ENCODE results near the gene FAM32A. TPM values are rescaled to one million over a fixed set of nuclear protein-coding genes. Genes with fewer than 3 reads are reported as not detected.

Gene FAM32A
- total and polyA plus RNA-seq, 2 donors (not counting 1 experiment from before 2014, with no cell fraction given) = 106 to 141 TPM

DNA sequence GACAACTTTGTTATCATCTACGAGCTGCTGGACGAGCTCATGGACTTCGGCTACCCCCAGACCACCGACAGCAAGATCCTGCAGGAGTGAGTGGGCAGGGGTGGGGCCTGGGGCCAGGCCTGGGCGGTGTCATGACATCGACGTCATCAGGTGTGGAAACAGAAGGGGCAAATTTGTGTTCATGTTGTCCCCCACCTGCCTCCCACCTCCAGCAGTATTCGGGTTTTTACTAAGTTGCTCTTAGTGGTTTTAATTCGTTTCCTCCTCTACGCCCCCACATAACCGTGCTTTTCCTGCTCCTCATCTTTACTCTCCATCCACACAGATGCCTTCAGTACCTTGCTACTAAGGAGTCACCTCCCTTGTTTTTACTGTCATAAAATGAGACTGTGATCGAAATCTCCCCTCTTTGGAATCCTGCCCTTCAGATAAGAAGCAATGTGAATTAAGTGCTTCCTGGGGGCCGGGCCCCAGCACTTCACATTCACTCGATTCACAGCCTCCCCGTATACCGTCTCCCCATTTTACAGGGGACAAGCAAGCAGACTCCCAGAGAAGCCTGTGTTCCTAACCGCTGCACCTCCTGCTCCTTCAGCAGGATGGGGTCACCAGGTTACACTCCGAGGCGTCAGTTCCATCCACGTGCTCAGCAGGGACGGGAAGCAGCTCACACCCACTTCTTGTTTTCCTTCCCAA, 23.0 kb downstream of the FAM32A start:
- no peaks in the 10 kb centered on the region for H3K27me3 ChIP-seq (ENCODE audit: control insufficient read depth, insufficient read depth, low read length)
- H3K4me2 ChIP-seq (ENCODE audit: extremely low read depth, insufficient read depth, low read length) = no peak overlapping the region
- peaks cover 49% of the 10 kb centered on the region for H3K79me2 ChIP-seq (ENCODE audit: control insufficient read depth, insufficient read depth, low read length)
- no peak overlapping the region for H2AFZ ChIP-seq (ENCODE audit: low read length)
- no peaks in the 10 kb centered on the region for H3K4me1 ChIP-seq (ENCODE audit: control insufficient read depth, extremely low read depth, insufficient read depth, low read length)
- H4K20me1 ChIP-seq (ENCODE audit: control insufficient read depth, extremely low read depth, insufficient read depth, low read length) = no peaks in the 10 kb centered on the region
- H3K9ac ChIP-seq (ENCODE audit: insufficient read depth, low read length) = no peak overlapping the region
- H3K36me3 ChIP-seq (ENCODE audit: control insufficient read depth, insufficient read depth, low read length) = peaks cover 44% of the 10 kb centered on the region
- no peaks in the 10 kb centered on the region for H3K9me3 ChIP-seq (ENCODE audit: control insufficient read depth, insufficient read depth, low read depth, low read length)
- no peak overlapping the region for H3K4me3 ChIP-seq (replicated peaks in 1 of 4; ENCODE audit: control extremely low read depth in 1 of 4, insufficient read depth in 1 of 4, low read depth in 3 of 4, low read length in 4 of 4)
- DNase-seq (ENCODE audit: low read depth in 2 of 2) = no peak
- TF ChIP-seq EZH2 (IDR thresholded peaks at IDR 0.05; ENCODE audit: low read length, missing control alignments) = no peak
- H3K27ac ChIP-seq (ENCODE audit: insufficient read depth, low read length) = no peak overlapping the region

DNA sequence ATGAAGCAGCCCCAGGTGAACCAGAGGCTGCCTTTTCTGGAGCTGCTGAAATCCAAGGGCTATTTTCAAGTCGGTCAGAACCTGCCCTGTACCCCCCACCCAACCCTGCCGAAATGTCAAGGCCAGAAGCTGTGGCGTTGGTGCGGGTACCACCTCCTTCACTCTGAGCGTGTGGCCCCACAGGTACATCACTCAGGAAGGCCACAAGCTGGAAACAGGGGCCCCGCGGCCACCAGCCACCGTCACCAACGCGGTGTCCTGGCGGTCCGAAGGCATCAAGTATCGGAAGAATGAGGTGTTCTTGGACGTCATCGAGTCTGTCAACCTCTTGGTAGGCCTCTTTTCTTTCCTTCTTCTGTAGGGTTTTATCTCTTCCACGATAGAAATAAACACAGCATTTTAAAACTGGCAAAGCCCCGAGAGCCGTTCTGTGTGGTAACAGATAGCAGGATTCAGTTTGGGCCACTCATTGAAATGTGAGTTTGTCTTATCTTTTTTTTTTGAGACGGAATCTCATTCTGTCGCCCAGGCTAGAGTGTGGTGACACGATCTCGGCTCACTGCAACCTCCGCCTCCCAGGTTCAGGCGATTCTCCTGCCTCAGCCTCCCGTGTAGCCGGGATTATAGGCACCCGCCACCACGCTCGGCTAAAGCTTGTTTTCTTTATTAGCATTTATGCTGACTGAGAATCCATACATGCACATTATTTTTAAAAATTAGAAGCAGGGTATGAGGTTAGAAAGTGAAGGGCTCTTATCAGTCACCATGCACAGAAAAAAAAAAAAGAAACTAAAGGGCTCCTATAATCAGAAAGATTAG, 23.8 kb downstream of the FAM32A start:
- Histone ChIP-seq H3K79me2 (ENCODE audit: control insufficient read depth, insufficient read depth, low read length) (peaks cover 46% of the 10 kb centered on the region), H3K27me3 (ENCODE audit: control insufficient read depth, insufficient read depth, low read length) (no peaks in the 10 kb centered on the region), H3K9ac (ENCODE audit: insufficient read depth, low read length) (no peak overlapping the region), H3K9me3 (ENCODE audit: control insufficient read depth, insufficient read depth, low read depth, low read length) (no peaks in the 10 kb centered on the region), H3K36me3 (ENCODE audit: control insufficient read depth, insufficient read depth, low read length) (peaks cover 38% of the 10 kb centered on the region), H3K4me2 (ENCODE audit: extremely low read depth, insufficient read depth, low read length) (no peak overlapping the region), H3K4me1 (ENCODE audit: control insufficient read depth, extremely low read depth, insufficient read depth, low read length) (no peaks in the 10 kb centered on the region), H3K4me3 (replicated peaks in 1 of 4; ENCODE audit: control extremely low read depth in 1 of 4, insufficient read depth in 1 of 4, low read depth in 3 of 4, low read length in 4 of 4) (no peak overlapping the region), H3K27ac (ENCODE audit: insufficient read depth, low read length) (no peak overlapping the region), H4K20me1 (ENCODE audit: control insufficient read depth, extremely low read depth, insufficient read depth, low read length) (no peaks in the 10 kb centered on the region), H2AFZ (ENCODE audit: low read length) (no peak overlapping the region)
- TF ChIP-seq, protein P1, sequence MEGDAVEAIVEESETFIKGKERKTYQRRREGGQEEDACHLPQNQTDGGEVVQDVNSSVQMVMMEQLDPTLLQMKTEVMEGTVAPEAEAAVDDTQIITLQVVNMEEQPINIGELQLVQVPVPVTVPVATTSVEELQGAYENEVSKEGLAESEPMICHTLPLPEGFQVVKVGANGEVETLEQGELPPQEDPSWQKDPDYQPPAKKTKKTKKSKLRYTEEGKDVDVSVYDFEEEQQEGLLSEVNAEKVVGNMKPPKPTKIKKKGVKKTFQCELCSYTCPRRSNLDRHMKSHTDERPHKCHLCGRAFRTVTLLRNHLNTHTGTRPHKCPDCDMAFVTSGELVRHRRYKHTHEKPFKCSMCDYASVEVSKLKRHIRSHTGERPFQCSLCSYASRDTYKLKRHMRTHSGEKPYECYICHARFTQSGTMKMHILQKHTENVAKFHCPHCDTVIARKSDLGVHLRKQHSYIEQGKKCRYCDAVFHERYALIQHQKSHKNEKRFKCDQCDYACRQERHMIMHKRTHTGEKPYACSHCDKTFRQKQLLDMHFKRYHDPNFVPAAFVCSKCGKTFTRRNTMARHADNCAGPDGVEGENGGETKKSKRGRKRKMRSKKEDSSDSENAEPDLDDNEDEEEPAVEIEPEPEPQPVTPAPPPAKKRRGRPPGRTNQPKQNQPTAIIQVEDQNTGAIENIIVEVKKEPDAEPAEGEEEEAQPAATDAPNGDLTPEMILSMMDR (conservative IDR thresholded peaks at IDR 0.05 in 1 of 2, IDR thresholded peaks at IDR 0.05 in 1 of 2; ENCODE audit: low read depth in 1 of 2, low read length in 2 of 2) = no peak
- TF ChIP-seq EZH2 (IDR thresholded peaks at IDR 0.05; ENCODE audit: low read length, missing control alignments) = no peak
- DNase-seq (ENCODE audit: low read depth in 2 of 2) = no peak

DNA sequence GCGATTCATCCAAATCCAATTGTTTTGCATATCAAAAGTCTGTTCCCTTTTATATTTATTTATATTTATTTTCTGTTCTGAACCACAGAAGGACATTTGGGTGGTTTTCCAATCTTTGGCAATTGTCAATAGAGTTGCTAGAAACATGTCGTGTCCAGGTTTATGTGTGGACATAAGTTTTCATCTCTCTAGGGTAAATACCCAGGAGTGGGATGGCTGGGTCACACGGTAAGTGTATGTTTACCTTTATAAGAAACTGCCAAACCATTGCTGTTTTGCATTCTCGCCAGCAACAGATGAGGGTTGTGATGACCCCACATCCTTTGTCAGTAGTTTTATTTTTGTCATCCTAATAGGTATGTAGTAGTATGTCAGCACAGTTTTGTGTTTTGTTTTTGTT, 25.0 kb downstream of the FAM32A start:
- H3K79me2 ChIP-seq (ENCODE audit: control insufficient read depth, insufficient read depth, low read length) = peaks cover 48% of the 10 kb centered on the region

More for the DNA sequence above, 25.0 kb downstream of the FAM32A start:
- Histone ChIP-seq H3K4me1 (ENCODE audit: control insufficient read depth, extremely low read depth, insufficient read depth, low read length) (no peaks in the 10 kb centered on the region), H3K27me3 (ENCODE audit: control insufficient read depth, insufficient read depth, low read length) (no peaks in the 10 kb centered on the region), H3K9ac (ENCODE audit: insufficient read depth, low read length) (no peak overlapping the region), H3K36me3 (ENCODE audit: control insufficient read depth, insufficient read depth, low read length) (peaks cover 38% of the 10 kb centered on the region), H4K20me1 (ENCODE audit: control insufficient read depth, extremely low read depth, insufficient read depth, low read length) (no peaks in the 10 kb centered on the region), H3K27ac (ENCODE audit: insufficient read depth, low read length) (no peak overlapping the region), H3K9me3 (ENCODE audit: control insufficient read depth, insufficient read depth, low read depth, low read length) (no peaks in the 10 kb centered on the region), H3K4me3 (replicated peaks in 1 of 4; ENCODE audit: control extremely low read depth in 1 of 4, insufficient read depth in 1 of 4, low read depth in 3 of 4, low read length in 4 of 4) (no peak overlapping the region), H3K4me2 (ENCODE audit: extremely low read depth, insufficient read depth, low read length) (no peak overlapping the region), H2AFZ (ENCODE audit: low read length) (no peak overlapping the region)
- TF ChIP-seq EZH2 (IDR thresholded peaks at IDR 0.05; ENCODE audit: low read length, missing control alignments) = no peak
- TF ChIP-seq, protein P1 (conservative IDR thresholded peaks at IDR 0.05 in 1 of 2, IDR thresholded peaks at IDR 0.05 in 1 of 2; ENCODE audit: low read depth in 1 of 2, low read length in 2 of 2) = no peak
- no peak for DNase-seq (ENCODE audit: low read depth in 2 of 2)
